Trophoblast cell (in vitro differentiated cells and primary cell): Measurements from ENCODE around the gene CTR9.
A peak's percentile ranks its signal among the peaks of the same experiment; 100 is the strongest.
"Not testable (repeated sequence)": the region's sequence is repeated elsewhere in the genome, so short reads cannot be mapped to it uniquely, and the experiment has no call there.

ENCODE experiments used
- DNase-seq, 2 donors: peaks; one replicate each; pipeline ENCODE4 v3.0.0-alpha.2; 2016
- H2AFZ ChIP-seq: 2 replicates; pipeline ENCODE4 v1.6.1; 2013; ENCODE audit warnings: low read length, moderate library complexity, mild to moderate bottlenecking; ENCODE audit not compliant: insufficient read depth, poor library complexity
- H2AK5ac ChIP-seq: 2 replicates; pipeline ENCODE4 v1.6.1; 2013; ENCODE audit warnings: mild to moderate bottlenecking, low read length
- H2BK120ac ChIP-seq: 2 replicates; pipeline ENCODE4 v1.6.1; 2013; ENCODE audit warnings: low read length, mild to moderate bottlenecking, moderate library complexity; ENCODE audit not compliant: insufficient read depth, poor library complexity
- H2BK12ac ChIP-seq: 2 replicates; pipeline ENCODE4 v1.6.1; 2013; ENCODE audit warnings: mild to moderate bottlenecking, low read length, moderate library complexity
- H2BK5ac ChIP-seq: 2 replicates; pipeline ENCODE4 v1.6.1; 2013; ENCODE audit warnings: low read length, low read depth, moderate library complexity, mild to moderate bottlenecking; ENCODE audit not compliant: poor library complexity
- H3K14ac ChIP-seq: 2 replicates; pipeline ENCODE4 v1.6.1; 2013; ENCODE audit warnings: mild to moderate bottlenecking, low read length
- H3K18ac ChIP-seq: 2 replicates; pipeline ENCODE4 v1.6.1; 2013; ENCODE audit warnings: mild to moderate bottlenecking, low read length
- H3K23ac ChIP-seq: 2 replicates; pipeline ENCODE4 v1.6.1; 2013; ENCODE audit warnings: low read length
- H3K27ac ChIP-seq: 2 replicates; pipeline ENCODE4 v1.5.1; 2013; ENCODE audit warnings: low read depth, mild to moderate bottlenecking, inconsistent platforms, low read length, moderate library complexity
- H3K27me3 ChIP-seq: 2 replicates; pipeline ENCODE4 v1.6.1; 2013; ENCODE audit warnings: inconsistent platforms, mild to moderate bottlenecking, low read length, moderate library complexity; ENCODE audit not compliant: insufficient read depth
- H3K36me3 ChIP-seq, 2 experiments: 1 replicate in 1 of 2; 2 replicates in 1 of 2; pipeline ENCODE4 v1.6.1; 2013; ENCODE audit warnings: low read length in 2 of 2, mild to moderate bottlenecking in 2 of 2, moderate library complexity in 1 of 2; ENCODE audit not compliant: insufficient read depth in 2 of 2, control insufficient read depth in 1 of 2
- H3K4ac ChIP-seq: 2 replicates; pipeline ENCODE4 v1.6.1; 2013; ENCODE audit warnings: low read depth, mild to moderate bottlenecking, low read length, moderate library complexity
- H3K4me1 ChIP-seq, 2 experiments: 1 replicate in 1 of 2; 2 replicates in 1 of 2; pipeline ENCODE4 v1.6.1; 2013; ENCODE audit warnings: low read length in 2 of 2, mild to moderate bottlenecking in 2 of 2, moderate library complexity in 1 of 2; ENCODE audit not compliant: insufficient read depth in 2 of 2, control insufficient read depth in 1 of 2
- H3K4me2 ChIP-seq: 2 replicates; pipeline ENCODE4 v1.6.1; 2013; ENCODE audit warnings: inconsistent platforms, mild to moderate bottlenecking, low read length, moderate library complexity
- H3K4me3 ChIP-seq: 2 replicates; pipeline ENCODE4 v1.5.1; 2013; ENCODE audit warnings: mild to moderate bottlenecking, low read depth, low read length, inconsistent platforms
- H3K79me1 ChIP-seq: one replicate; pipeline ENCODE4 v1.6.1; 2013; ENCODE audit warnings: low read length
- H3K79me2 ChIP-seq: 2 replicates; pipeline ENCODE4 v1.6.1; 2013; ENCODE audit warnings: low read length, mild to moderate bottlenecking; ENCODE audit not compliant: control insufficient read depth, insufficient read depth, poor library complexity
- H3K9ac ChIP-seq: 2 replicates; pipeline ENCODE4 v1.6.1; 2013; ENCODE audit warnings: mild to moderate bottlenecking, low read length
- H3K9me3 ChIP-seq: 2 replicates; pipeline ENCODE4 v1.6.1; 2013; ENCODE audit warnings: low read depth, mild to moderate bottlenecking, control low read depth, inconsistent platforms, low read length; ENCODE audit not compliant: insufficient read depth
- H4K12ac ChIP-seq: 2 replicates; pipeline ENCODE4 v1.6.1; 2013; ENCODE audit warnings: low read depth, mild to moderate bottlenecking, low read length, moderate library complexity
- H4K8ac ChIP-seq: 2 replicates; pipeline ENCODE4 v1.6.1; 2013; ENCODE audit warnings: low read depth, mild to moderate bottlenecking, low read length, moderate library complexity
- H4K91ac ChIP-seq: one replicate; pipeline ENCODE4 v1.6.1; 2013; ENCODE audit warnings: low read depth, mild to moderate bottlenecking, low read length, moderate library complexity
- WGBS: extraction: QIAGEN DNeasy Blood & Tissue Kit; methylation state at CpG from one replicate; pipeline ENCODE4 v1.1.7; 2013; ENCODE audit warnings: missing lambda C conversion rate; ENCODE audit not compliant: insufficient read length, insufficient coverage; ENCODE audit errors: extremely low coverage; 5-methylcytosine and 5-hydroxymethylcytosine counted together

CTR9 gene

DNA sequence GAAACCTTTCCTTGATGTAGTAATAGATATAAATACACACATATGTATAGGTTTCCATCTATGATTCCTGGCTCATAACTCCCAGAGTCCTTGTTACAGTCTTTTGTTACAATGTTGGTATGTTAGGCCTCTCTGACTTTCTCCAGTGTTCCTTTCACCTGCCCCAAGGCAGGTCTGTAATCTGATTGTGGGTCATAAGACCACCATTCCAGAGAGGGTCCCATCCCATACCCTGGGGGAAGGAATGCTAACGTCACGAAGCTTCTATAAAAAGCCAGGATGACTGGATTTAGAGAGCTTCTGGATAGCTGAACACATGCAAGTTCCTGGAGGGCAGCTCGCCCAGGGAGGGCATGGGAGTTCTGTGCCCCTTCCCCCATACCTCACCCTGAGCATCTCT lies 71.4 kb downstream of the CTR9 start:
- not testable (repeated sequence) for H2AFZ ChIP-seq, H4K91ac ChIP-seq, H4K8ac ChIP-seq, H3K9ac ChIP-seq, H3K4me2 ChIP-seq, H2BK12ac ChIP-seq, H3K18ac ChIP-seq, H2BK120ac ChIP-seq, H3K4ac ChIP-seq, H3K23ac ChIP-seq, H3K14ac ChIP-seq, H3K79me1 ChIP-seq, H2AK5ac ChIP-seq, H4K12ac ChIP-seq, H3K4me3 ChIP-seq, H3K9me3 ChIP-seq, H3K4me1 ChIP-seq, H3K79me2 ChIP-seq, H3K27me3 ChIP-seq, H3K36me3 ChIP-seq
- peak; percentile 94 to 98 for DNase-seq
- peak overlapping the region; percentile 88 for H3K27ac ChIP-seq
- WGBS: no CpG with 5 or more reads among the region's 3 CpGs
- H2BK5ac ChIP-seq: peak overlapping the region; percentile 87

DNA sequence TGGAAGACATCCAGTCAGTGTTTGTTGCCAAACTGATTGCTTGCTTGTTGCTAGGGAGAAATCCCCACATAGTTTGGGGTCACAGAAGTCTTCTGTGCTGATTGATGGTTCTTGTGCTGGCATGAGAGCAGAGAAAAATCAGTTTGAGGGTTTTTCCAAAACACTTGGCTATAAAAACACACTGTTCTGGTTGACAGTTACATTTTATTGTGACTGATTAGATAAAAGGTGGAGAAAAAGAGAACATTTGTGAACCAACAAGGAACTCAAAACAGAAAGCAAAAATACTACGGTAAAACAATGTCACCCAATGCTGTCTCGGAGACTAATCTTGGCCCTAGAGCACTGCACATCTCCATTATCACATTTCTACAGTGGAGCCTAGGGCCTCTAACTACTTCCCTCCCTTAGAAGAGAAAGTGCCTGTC lies 72.1 kb downstream of the CTR9 start:
- Histone ChIP-seq H3K4me2 (no peak overlapping the region), H2AK5ac (peak overlapping the region; percentile 42), H4K12ac (no peak overlapping the region), H3K79me1 (peaks cover 9% of the 10 kb centered on the region), H2BK120ac (peak overlapping the region; percentile 98), H3K79me2 (no peaks in the 10 kb centered on the region), H4K8ac (peak overlapping the region; percentile 50), H4K91ac (peak overlapping the region; percentile 91), H2AFZ (no peak overlapping the region), H3K27me3 (no peaks in the 10 kb centered on the region), H3K36me3 (peaks cover 0 to 1% of the 10 kb centered on the region in 2 experiments), H3K4me1 (peaks cover 9% of the 10 kb centered on the region in 2 experiments), H2BK12ac (peak overlapping the region; percentile 41), H3K14ac (peak overlapping the region; percentile 53), H3K4me3 (no peak overlapping the region), H3K27ac (peak overlapping the region; percentile 88), H3K18ac (peak overlapping the region; percentile 46), H3K23ac (no peak overlapping the region), H3K9ac (no peak overlapping the region), H2BK5ac (peak overlapping the region; percentile 87), H3K4ac (peak overlapping the region; percentile 39), H3K9me3 (no peaks in the 10 kb centered on the region)
- DNase-seq: peak in 1 of 2 donors; percentile 37
- no CpG with 5 or more reads among the region's 2 CpGs for WGBS

DNA sequence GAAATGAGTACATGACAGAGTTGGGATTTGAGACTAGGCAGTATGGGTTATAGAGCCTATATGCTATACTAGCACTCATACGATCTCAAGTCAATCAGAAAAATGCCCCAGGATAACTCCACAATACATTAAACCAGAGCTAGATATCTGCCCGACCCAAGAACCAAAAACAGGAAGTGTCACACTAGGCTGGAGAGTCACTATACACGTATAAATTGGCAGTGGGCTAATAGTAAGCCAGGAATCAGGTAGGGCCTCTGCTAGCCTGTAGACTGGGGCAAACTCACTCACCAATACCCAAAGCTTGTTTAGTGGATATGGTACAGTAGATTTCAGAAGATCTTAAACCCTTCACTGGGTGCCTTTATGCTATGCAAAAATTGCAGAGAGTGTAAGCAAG lies 73.8 kb downstream of the CTR9 start:
- Histone ChIP-seq H2BK120ac (no peak overlapping the region), H4K91ac (no peak overlapping the region), H2AK5ac (no peak overlapping the region), H3K27me3 (no peaks in the 10 kb centered on the region), H2AFZ (no peak overlapping the region), H3K4ac (no peak overlapping the region), H3K23ac (no peak overlapping the region), H3K9ac (no peak overlapping the region), H3K14ac (no peak overlapping the region), H3K4me3 (no peak overlapping the region), H2BK5ac (no peak overlapping the region), H4K8ac (no peak overlapping the region), H3K18ac (no peak overlapping the region), H3K4me1 (peaks cover 9% of the 10 kb centered on the region in 2 experiments), H2BK12ac (no peak overlapping the region), H3K79me2 (no peaks in the 10 kb centered on the region), H4K12ac (no peak overlapping the region), H3K79me1 (peaks cover 9% of the 10 kb centered on the region), H3K27ac (no peak overlapping the region), H3K36me3 (no peaks in the 10 kb centered on the region), H3K4me2 (no peak overlapping the region), H3K9me3 (peaks cover 5% of the 10 kb centered on the region)
- WGBS: no CpG with 5 or more reads among the region's 3 CpGs
- DNase-seq: no peak

DNA sequence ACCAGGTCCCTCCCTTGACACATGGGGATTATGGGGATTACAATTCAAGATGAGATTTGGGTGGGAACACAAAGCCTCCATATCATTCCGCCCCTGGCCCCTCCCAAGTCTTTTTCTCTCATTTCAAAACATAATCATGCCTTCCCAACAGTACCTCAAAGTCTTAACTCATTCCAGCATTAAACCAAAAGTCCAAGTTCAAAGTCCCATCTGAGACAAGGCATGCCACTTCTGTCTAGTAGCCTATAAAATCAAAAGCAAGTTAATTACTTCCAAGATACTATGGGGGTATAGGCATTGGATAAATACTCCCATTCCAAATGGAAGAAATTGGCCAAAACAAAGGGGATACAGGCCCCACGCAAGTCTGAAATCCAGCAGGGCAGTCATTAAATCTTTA lies 77.4 kb downstream of the CTR9 start:
- Histone ChIP-seq H2AFZ (no peak overlapping the region), H3K79me1 (peaks cover 3% of the 10 kb centered on the region), H3K4ac (no peak overlapping the region), H3K4me2 (no peak overlapping the region), H3K36me3 (no peaks in the 10 kb centered on the region), H3K27ac (no peak overlapping the region), H3K23ac (no peak overlapping the region), H3K4me1 (peaks cover 2% of the 10 kb centered on the region in 2 experiments), H3K9ac (no peak overlapping the region), H3K79me2 (no peaks in the 10 kb centered on the region), H3K4me3 (no peak overlapping the region), H3K27me3 (no peaks in the 10 kb centered on the region), H3K9me3 (peaks cover 5% of the 10 kb centered on the region), H3K14ac (no peak overlapping the region), H2BK5ac (no peak overlapping the region), H4K12ac (no peak overlapping the region), H3K18ac (no peak overlapping the region), H2BK12ac (no peak overlapping the region), H4K91ac (no peak overlapping the region), H2BK120ac (no peak overlapping the region), H2AK5ac (no peak overlapping the region), H4K8ac (no peak overlapping the region)
- no CpG with 5 or more reads among the region's 2 CpGs for WGBS
- DNase-seq: no peak
